Loucy (cell line): ENCODE measurements around the gene KLF7.

Experiments
- H2AFZ ChIP-seq: fragments of 200-600 bp; sonication (generic); 2 replicates; pipeline ENCODE4 v1.6.0; 2016; ENCODE audit warnings: antibody characterized with exemption, mild to moderate bottlenecking, low read length, moderate library complexity
- H3F3A ChIP-seq: fragments of 200-600 bp; 2 replicates; pipeline ENCODE4 v1.6.0; 2016; ENCODE audit warnings: antibody characterized with exemption, low read depth, mild to moderate bottlenecking
- H3K27me3 ChIP-seq: fragments of 200-600 bp; sonication (generic); 2 replicates; pipeline ENCODE4 v1.6.1; 2014; ENCODE audit warnings: low read length, mild to moderate bottlenecking; ENCODE audit not compliant: insufficient read depth, poor library complexity, severe bottlenecking
- H3K36me3 ChIP-seq: fragments of 200-600 bp; sonication (generic); 2 replicates; pipeline ENCODE4 v1.6.1; 2016; ENCODE audit warnings: low read length; ENCODE audit not compliant: insufficient read depth
- H3K4me1 ChIP-seq: fragments of 200-600 bp; sonication (generic); 2 replicates; pipeline ENCODE4 v1.5.1; 2014; ENCODE audit warnings: low read length, mild to moderate bottlenecking; ENCODE audit not compliant: insufficient read depth, poor library complexity, severe bottlenecking
- H3K4me2 ChIP-seq: fragments of 200-600 bp; sonication (generic); 2 replicates; pipeline ENCODE4 v1.6.0; 2014; ENCODE audit warnings: antibody characterized with exemption, low read length, low read depth, mild to moderate bottlenecking; ENCODE audit not compliant: poor library complexity, severe bottlenecking
- H3K4me3 ChIP-seq: fragments of 200-600 bp; sonication (generic); 2 replicates; pipeline ENCODE4 v1.5.1; 2014; ENCODE audit warnings: low read length, mild to moderate bottlenecking, mixed read lengths; ENCODE audit not compliant: poor library complexity, severe bottlenecking
- H3K79me2 ChIP-seq: fragments of 200-600 bp; sonication (generic); 2 replicates; pipeline ENCODE4 v1.6.1; 2014; ENCODE audit warnings: low read length; ENCODE audit not compliant: insufficient read depth
- H3K9ac ChIP-seq: fragments of 200-600 bp; sonication (generic); 2 replicates; pipeline ENCODE4 v1.6.0; 2014; ENCODE audit warnings: mild to moderate bottlenecking, low read depth, low read length, moderate library complexity; ENCODE audit not compliant: poor library complexity, severe bottlenecking
- H3K9me2 ChIP-seq: fragments of 200-600 bp; sonication (generic); replicated peaks from 2 replicates; pipeline ENCODE4 v1.6.1; 2016; ENCODE audit warnings: low read depth, low read length, mixed read lengths
- H3K9me3 ChIP-seq: fragments of 200-600 bp; sonication (generic); 2 replicates; pipeline ENCODE4 v1.6.1; 2014; ENCODE audit warnings: mild to moderate bottlenecking, antibody characterized with exemption, low read length, low read depth; ENCODE audit not compliant: insufficient read depth
- H4K20me1 ChIP-seq: fragments of 200-600 bp; sonication (generic); 2 replicates; pipeline ENCODE4 v1.6.0; 2014; ENCODE audit warnings: antibody characterized with exemption, low read length, mild to moderate bottlenecking; ENCODE audit not compliant: insufficient read depth, poor library complexity, severe bottlenecking
- EZH2phosphoT487 ChIP-seq: fragments of 200-600 bp; IDR thresholded peaks from 2 replicates; pipeline ENCODE4 v1.6.1; 2018; ENCODE audit warnings: antibody characterized with exemption, mild to moderate bottlenecking, moderate library complexity, borderline replicate concordance
- TF ChIP-seq, protein P1 (sequence below): fragments of 200-600 bp; sonication (generic); conservative IDR thresholded peaks from 2 replicates; pipeline ENCODE4 v1.5.1; 2014; ENCODE audit warnings: mild to moderate bottlenecking, antibody characterized with exemption, low read length

The KLF7 gene

DNA sequence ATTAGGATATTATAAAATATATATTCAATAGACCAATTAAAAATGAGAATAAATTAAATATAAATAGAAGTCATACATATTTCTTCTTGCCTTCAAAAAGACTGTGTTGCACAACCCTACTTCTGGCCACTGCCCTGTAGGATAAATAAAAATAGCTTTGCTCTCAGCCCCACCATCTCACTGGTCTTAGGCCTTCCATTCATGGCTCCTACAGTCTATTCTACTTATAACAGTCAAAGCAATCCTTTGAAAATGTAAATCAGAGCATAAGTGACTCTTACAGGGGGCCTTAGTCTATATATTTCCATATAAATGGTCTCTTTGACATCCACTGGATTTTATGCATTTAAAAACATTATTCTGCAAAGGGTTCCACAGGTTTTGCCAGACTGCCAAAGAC, 72.9 kb downstream of the KLF7 start:
- Histone ChIP-seq H3K4me2 (no peak overlapping the region), H3K27me3 (no peaks in the 10 kb centered on the region), H3K4me3 (no peak overlapping the region), H3K36me3 (no peaks in the 10 kb centered on the region), H4K20me1 (no peaks in the 10 kb centered on the region), H3F3A (no peaks in the 10 kb centered on the region), H3K9me2 (no peaks in the 10 kb centered on the region), H3K4me1 (peaks cover 4% of the 10 kb centered on the region), H2AFZ (no peak overlapping the region), H3K9ac (no peak overlapping the region), H3K79me2 (no peaks in the 10 kb centered on the region), H3K9me3 (no peaks in the 10 kb centered on the region)
- TF ChIP-seq, protein P1, sequence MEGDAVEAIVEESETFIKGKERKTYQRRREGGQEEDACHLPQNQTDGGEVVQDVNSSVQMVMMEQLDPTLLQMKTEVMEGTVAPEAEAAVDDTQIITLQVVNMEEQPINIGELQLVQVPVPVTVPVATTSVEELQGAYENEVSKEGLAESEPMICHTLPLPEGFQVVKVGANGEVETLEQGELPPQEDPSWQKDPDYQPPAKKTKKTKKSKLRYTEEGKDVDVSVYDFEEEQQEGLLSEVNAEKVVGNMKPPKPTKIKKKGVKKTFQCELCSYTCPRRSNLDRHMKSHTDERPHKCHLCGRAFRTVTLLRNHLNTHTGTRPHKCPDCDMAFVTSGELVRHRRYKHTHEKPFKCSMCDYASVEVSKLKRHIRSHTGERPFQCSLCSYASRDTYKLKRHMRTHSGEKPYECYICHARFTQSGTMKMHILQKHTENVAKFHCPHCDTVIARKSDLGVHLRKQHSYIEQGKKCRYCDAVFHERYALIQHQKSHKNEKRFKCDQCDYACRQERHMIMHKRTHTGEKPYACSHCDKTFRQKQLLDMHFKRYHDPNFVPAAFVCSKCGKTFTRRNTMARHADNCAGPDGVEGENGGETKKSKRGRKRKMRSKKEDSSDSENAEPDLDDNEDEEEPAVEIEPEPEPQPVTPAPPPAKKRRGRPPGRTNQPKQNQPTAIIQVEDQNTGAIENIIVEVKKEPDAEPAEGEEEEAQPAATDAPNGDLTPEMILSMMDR = no peak
- TF ChIP-seq EZH2phosphoT487 = no peak

GRCh38 chr2:207091928-207092327, 73.8 kb downstream of the KLF7 start:
- peaks cover 4% of the 10 kb centered on the region for H3K4me1 ChIP-seq
- TF ChIP-seq EZH2phosphoT487 = no peak
- TF ChIP-seq, protein P1 = no peak
- no peak overlapping the region for H3K4me3 ChIP-seq
- no peaks in the 10 kb centered on the region for H3K9me3 ChIP-seq
- no peaks in the 10 kb centered on the region for H3K27me3 ChIP-seq
- no peak overlapping the region for H2AFZ ChIP-seq
- peaks cover 5% of the 10 kb centered on the region; the same call in 1 of the 2 replicates for H3K36me3 ChIP-seq
- H4K20me1 ChIP-seq = no peaks in the 10 kb centered on the region
- H3K9me2 ChIP-seq = no peaks in the 10 kb centered on the region
- no peaks in the 10 kb centered on the region for H3K79me2 ChIP-seq
- H3F3A ChIP-seq = no peaks in the 10 kb centered on the region
- H3K9ac ChIP-seq = no peak overlapping the region
- H3K4me2 ChIP-seq = no peak overlapping the region

GRCh38 chr2:207091176-207091575, 74.6 kb downstream of the KLF7 start:
- H3K36me3 ChIP-seq = peaks cover 7% of the 10 kb centered on the region; the same call in 1 of the 2 replicates

More at GRCh38 chr2:207091176-207091575, 74.6 kb downstream of the KLF7 start:
- Histone ChIP-seq H2AFZ (no peak overlapping the region), H3K27me3 (no peaks in the 10 kb centered on the region), H3K9ac (no peak overlapping the region), H3K9me3 (no peaks in the 10 kb centered on the region), H3K4me3 (no peak overlapping the region), H3K4me1 (peaks cover 4% of the 10 kb centered on the region), H4K20me1 (no peaks in the 10 kb centered on the region), H3K79me2 (no peaks in the 10 kb centered on the region), H3K4me2 (no peak overlapping the region), H3K9me2 (no peaks in the 10 kb centered on the region), H3F3A (no peaks in the 10 kb centered on the region)
- TF ChIP-seq, protein P1 = no peak
- no peak for TF ChIP-seq EZH2phosphoT487
